ENCODE data around the gene JPH3.

GRCh38 chr16:87634411-87634810, 32.1 kb downstream of the JPH3 start:
- TF ChIP-seq POLR2A (IDR thresholded peaks at IDR 0.05) (no peak), CTCF (IDR thresholded peaks at IDR 0.05) (no peak)
